Ovary (tissue), 9 donors: ENCODE data around the gene HECTD1. TPM values are rescaled to one million over a fixed set of nuclear protein-coding genes. Genes with fewer than 3 reads are reported as not detected.

Experiments used
- DNase-seq, 5 donors: peaks; one replicate each; pipeline ENCODE4 v3.0.0-alpha.2; 2019 to 2020
- H3K27ac ChIP-seq, 2 donors: fragments of 200-600 bp; one replicate each; pipeline versions ENCODE4 v1.5.1 to v1.8.0; 2019 to 2022
- H3K27me3 ChIP-seq: fragments of 200-600 bp; one replicate; pipeline ENCODE4 v1.8.0; 2022
- H3K36me3 ChIP-seq: fragments of 200-600 bp; sonication (generic); one replicate; pipeline ENCODE4 v1.5.1; 2019
- H3K4me1 ChIP-seq: one replicate; pipeline ENCODE4 v1.8.1; 2013; ENCODE audit warnings: mild to moderate bottlenecking, moderate library complexity; ENCODE audit not compliant: insufficient read depth
- H3K4me3 ChIP-seq: fragments of 200-600 bp; sonication (generic); one replicate; pipeline ENCODE4 v1.5.1; 2017
- H3K9me3 ChIP-seq, 2 donors: fragments of 200-600 bp in 1 of 2; sonication (generic) in 1 of 2; one replicate each; pipeline versions ENCODE4 v1.5.1 to v1.8.1; 2013 to 2019; ENCODE audit warnings: mild to moderate bottlenecking in 1 of 2, moderate library complexity in 1 of 2
- EP300 ChIP-seq: sonication (generic); formaldehyde crosslinking; IDR thresholded peaks from one replicate; pipeline ENCODE4 v1.6.1; 2017; ENCODE audit warnings: antibody characterized with exemption
- POLR2A ChIP-seq: fragments of 450-650 bp; IDR thresholded peaks from one replicate; pipeline ENCODE4 v1.6.1; 2017; ENCODE audit warnings: antibody characterized with exemption, mild to moderate bottlenecking, moderate library complexity
- WGBS, 3 donors: extraction: QIAGEN DNeasy Blood & Tissue Kit in 1 of 3; methylation state at CpG; one replicate each; pipeline versions ENCODE4 v1.1.5 to v1.1.7; 2013 to 2017; 5-methylcytosine and 5-hydroxymethylcytosine counted together
- intact Hi-C, 4 donors: fragments of 100-400 bp; cut with DNase I; formaldehyde crosslinking; loops; one replicate each; pipeline versions ENCODE4 v1.11.0 to v1.15.1; 2022 to 2023
- polyA plus RNA-seq, 2 donors: library from polyadenylated mRNA; stranded (reverse); fragments of 200-250 nt in 1 of 2; fragments of 350-450 nt in 1 of 2; fragmentation: Illumina TruSeq in 1 of 2; extraction: RNeasy Lipid Tissue Mini Kit (QIAGEN cat#74804) in 1 of 2; gene quantifications; one replicate each; pipeline ENCODE4 v1.2.3, GENCODE V29; 2013 to 2014
- small RNA-seq: library from RNA; depleted of rRNA; stranded (forward); fragments of <200 nt; gene quantifications from one replicate; pipeline ENCODE3, GENCODE V24; 2016
- total RNA-seq, 7 donors: library from RNA; depleted of rRNA in 2 of 7; stranded (reverse); fragments of >200 nt in 2 of 7; fragmentation: NEBNext Ultra II Directional in 3 of 7; extraction: Animal tissue kit (Norgen Biotek cat#: 25700) in 3 of 7; gene quantifications; one replicate each; pipeline versions ENCODE4 v1.1.0 to v1.2.4, GENCODE V29; 2016 to 2023
- TF ChIP-seq, protein P1 (sequence below), 3 donors: fragments of 450-650 bp in 2 of 3; fragments of 200-600 bp in 1 of 3; IDR thresholded peaks; one replicate each; pipeline versions ENCODE4 v1.5.1 to v1.8.0; 2016 to 2022; ENCODE audit warnings: antibody characterized with exemption in 3 of 3, mild to moderate bottlenecking in 1 of 3
- donor health status: DM: no; HTN: no; CAD: no; lungs with moderate emphysema.
- donor health status: DM: no; HTN: no; CAD: no.
- donor health status: Bipolar disorder and iron deficiency.
- donor health status: DM: yes; HTN: yes; CAD: no.
- donor health status: DM: no; HTN: no; CAD: no.
- donor health status: DM: yes; HTN: yes; CAD: no.

The HECTD1 gene
- total and polyA plus RNA-seq, 9 donors = 59.7 to 186 (median 144) TPM

GRCh38 chr14:31051511-31051910 lies 156.1 kb downstream of the HECTD1 start:
- no peaks in the 10 kb centered on the region for H3K27me3 ChIP-seq
- 68 to 85% (median 83%) methylated on average over 4 of the region's 4 CpGs for WGBS, 3 donors
- H3K4me3 ChIP-seq = no peak overlapping the region
- no peak overlapping the region for H3K27ac ChIP-seq
- TF ChIP-seq EP300 = no peak
- TF ChIP-seq, protein P1, sequence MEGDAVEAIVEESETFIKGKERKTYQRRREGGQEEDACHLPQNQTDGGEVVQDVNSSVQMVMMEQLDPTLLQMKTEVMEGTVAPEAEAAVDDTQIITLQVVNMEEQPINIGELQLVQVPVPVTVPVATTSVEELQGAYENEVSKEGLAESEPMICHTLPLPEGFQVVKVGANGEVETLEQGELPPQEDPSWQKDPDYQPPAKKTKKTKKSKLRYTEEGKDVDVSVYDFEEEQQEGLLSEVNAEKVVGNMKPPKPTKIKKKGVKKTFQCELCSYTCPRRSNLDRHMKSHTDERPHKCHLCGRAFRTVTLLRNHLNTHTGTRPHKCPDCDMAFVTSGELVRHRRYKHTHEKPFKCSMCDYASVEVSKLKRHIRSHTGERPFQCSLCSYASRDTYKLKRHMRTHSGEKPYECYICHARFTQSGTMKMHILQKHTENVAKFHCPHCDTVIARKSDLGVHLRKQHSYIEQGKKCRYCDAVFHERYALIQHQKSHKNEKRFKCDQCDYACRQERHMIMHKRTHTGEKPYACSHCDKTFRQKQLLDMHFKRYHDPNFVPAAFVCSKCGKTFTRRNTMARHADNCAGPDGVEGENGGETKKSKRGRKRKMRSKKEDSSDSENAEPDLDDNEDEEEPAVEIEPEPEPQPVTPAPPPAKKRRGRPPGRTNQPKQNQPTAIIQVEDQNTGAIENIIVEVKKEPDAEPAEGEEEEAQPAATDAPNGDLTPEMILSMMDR (IDR thresholded peaks at IDR 0.05) = no peak
- no peak for TF ChIP-seq POLR2A
- intact Hi-C loops = no loop called here
- no peaks in the 10 kb centered on the region for H3K36me3 ChIP-seq
- no peaks in the 10 kb centered on the region for H3K9me3 ChIP-seq
- DNase-seq = no peak
- H3K4me1 ChIP-seq = peaks cover 1% of the 10 kb centered on the region

DNA sequence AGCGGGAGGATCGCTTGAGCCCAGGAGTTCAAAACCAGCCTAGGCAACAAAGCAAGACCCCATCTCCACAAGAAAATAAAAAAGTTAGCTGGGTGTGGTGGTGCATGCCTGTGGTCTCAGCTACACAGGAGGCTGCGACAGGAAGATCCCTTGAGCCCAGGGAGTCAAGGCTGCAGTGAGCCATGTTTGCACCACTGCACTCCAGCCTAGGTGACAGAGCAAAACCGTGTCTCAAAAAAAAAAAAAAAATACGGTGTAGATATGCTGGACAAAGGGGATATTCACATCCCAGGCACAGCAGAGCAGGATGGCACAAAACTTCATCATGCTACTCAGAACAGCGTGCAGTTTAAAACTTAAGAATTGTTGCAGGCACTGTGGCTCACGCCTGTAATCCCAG lies 156.6 kb downstream of the HECTD1 start:
- no peak overlapping the region for H3K4me3 ChIP-seq
- no peak overlapping the region for H3K27ac ChIP-seq
- no peaks in the 10 kb centered on the region for H3K4me1 ChIP-seq
- DNase-seq = no peak
- TF ChIP-seq, protein P1 (IDR thresholded peaks at IDR 0.05) = no peak
- TF ChIP-seq POLR2A = no peak
- no peak for TF ChIP-seq EP300
- WGBS, 3 donors = 84 to 92% (median 86%) methylated on average over 7 of the region's 7 CpGs
- no peaks in the 10 kb centered on the region for H3K27me3 ChIP-seq
- intact Hi-C loops = no loop called here
- H3K36me3 ChIP-seq = no peaks in the 10 kb centered on the region
- H3K9me3 ChIP-seq = no peaks in the 10 kb centered on the region

Small RNA genes lying within 50 kb of the gene (small RNA-seq; reads per million reads assigned to genes)
- gene RF00019 = not detected
- not detected for gene RNU6-541P

Other genes starting within 250 kb of the HECTD1 start
- gene AP4S1, start 182.1 kb downstream of the HECTD1 start, total RNA-seq = 10 to 100 TPM in 6 of 7 donors, 1 to 10 TPM in 1; 7.9 to 19.3 (median 12.8) TPM
- gene AP4S1, start 182.1 kb downstream of the HECTD1 start, polyA plus RNA-seq = 10 to 100 TPM in 1 of 2 donors, 1 to 10 TPM in 1; 8.7 to 16.9 TPM
- gene STRN3, start 181.4 kb downstream of the HECTD1 start, total RNA-seq = 10 to 100 TPM; 30.7 to 43.0 (median 36.4) TPM
- 10 to 100 TPM; 11.5 to 15.5 TPM for gene STRN3, start 181.4 kb downstream of the HECTD1 start, polyA plus RNA-seq
- gene HEATR5A, start 212.8 kb upstream of the HECTD1 start, total RNA-seq = 10 to 100 TPM; 14.8 to 32.9 (median 23.5) TPM
- 10 to 100 TPM in 1 of 2 donors, 1 to 10 TPM in 1; 6.2 to 11.9 TPM for gene HEATR5A, start 212.8 kb upstream of the HECTD1 start, polyA plus RNA-seq
- gene DTD2, start 249.7 kb upstream of the HECTD1 start, total RNA-seq = 10 to 100 TPM; 13.0 to 34.1 (median 22.0) TPM
- gene DTD2, start 249.7 kb upstream of the HECTD1 start, polyA plus RNA-seq = 10 to 100 TPM; 11.1 to 15.8 TPM